Activated T-cell treated with anti-CD3 and anti-CD28 coated beads, Interleukin-2, amount 50 U/mL, for 1 hour (primary cell): ENCODE data around the gene GIT1.

ENCODE experiments used
- DNase-seq: peaks from one replicate; pipeline ENCODE4 v3.0.0-alpha.2; 2020

Gene GIT1

DNA sequence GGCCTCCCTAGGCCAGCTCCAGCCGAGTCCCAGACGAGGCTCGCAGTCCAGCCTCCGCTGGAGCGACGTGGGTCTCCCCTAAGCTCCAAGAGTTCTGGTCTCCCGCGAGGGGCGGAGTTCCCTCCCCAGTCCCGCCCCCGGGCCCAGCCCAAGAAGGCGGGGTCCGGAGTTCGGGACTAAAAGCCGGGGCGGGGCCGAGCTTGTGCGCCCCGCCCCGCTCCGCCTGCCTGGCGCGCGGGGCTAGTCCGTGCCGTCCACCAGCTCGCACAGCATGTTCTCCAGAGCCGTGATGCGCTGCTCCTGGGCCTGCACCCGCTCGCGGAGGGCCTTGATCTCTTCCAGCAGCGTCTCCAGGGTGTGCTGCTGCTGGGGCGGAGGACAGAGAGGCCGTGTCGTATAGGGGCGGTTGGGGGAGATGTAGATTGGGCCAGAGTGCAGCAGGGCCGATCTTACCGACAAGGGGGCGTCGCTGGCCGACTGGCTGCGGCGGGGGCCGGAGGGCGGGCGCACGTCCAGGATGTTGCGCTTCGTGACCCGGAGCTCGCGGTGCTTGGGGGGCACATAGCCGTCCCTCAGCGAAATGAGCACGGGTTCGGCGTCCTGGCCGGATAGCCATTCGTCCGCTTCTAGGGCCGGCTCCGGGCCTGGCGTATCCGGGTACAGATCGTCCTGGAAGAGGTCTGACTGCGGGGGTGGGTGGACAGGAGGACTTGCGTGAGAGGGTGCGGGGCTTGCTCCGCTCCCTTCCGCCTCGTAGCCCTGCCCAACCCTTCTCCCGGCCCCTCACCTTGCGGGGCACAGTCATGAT, 26.2 kb upstream of the GIT1 start:
- DNase-seq: peak; percentile 91

- DNase-seq: peak; percentile 72
These were observed 25.6 kb upstream of the GIT1 start for GRCh38 chr17:29615048-29615385.

GRCh38 chr17:29614349-29615047, 25.1 kb upstream of the GIT1 start:
- no peak for DNase-seq

DNA sequence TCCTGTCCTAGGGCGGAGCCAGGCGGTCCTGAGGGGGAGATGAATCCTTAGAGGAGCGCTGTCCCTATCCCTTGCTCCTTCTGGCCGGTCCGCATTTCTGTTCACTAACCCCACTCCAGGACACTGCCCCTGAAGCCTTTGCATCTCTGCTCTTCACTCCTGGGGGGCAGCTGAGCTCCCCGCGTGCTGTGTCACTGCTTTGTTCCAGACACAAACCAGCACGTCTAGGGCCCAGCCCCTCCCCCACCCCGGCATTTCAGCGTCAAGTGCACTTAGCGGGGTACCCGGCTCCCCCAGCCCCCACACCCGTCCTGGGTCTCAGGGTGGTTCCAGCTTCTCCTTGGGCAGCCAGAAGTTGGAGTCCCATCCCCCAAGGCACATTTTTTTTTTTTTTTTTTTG, 24.4 kb upstream of the GIT1 start:
- no peak for DNase-seq

DNA sequence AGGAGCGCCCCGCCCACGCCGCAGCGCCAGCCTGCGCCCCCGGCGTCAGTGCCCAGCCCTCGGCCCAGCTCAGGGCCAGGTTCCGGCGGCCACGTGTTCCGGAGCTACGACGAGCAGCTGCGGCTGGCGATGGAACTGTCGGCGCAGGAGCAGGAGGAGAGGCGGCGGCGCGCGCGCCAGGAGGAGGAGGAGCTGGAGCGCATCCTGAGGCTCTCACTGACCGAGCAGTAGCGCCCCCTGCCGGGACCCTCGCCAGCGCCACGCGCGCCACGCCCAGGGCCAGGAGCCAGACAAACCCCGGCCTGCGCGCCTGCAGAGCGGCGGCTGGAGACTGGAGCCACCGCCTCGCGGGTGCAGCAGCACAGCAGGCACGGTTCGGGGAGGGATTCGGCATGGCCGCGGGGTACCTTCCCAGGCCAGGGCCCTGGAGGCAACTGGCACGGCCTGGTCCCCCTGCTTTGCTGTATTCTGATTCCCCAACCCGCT, 23.9 kb upstream of the GIT1 start:
- DNase-seq: peak; percentile 97

DNA sequence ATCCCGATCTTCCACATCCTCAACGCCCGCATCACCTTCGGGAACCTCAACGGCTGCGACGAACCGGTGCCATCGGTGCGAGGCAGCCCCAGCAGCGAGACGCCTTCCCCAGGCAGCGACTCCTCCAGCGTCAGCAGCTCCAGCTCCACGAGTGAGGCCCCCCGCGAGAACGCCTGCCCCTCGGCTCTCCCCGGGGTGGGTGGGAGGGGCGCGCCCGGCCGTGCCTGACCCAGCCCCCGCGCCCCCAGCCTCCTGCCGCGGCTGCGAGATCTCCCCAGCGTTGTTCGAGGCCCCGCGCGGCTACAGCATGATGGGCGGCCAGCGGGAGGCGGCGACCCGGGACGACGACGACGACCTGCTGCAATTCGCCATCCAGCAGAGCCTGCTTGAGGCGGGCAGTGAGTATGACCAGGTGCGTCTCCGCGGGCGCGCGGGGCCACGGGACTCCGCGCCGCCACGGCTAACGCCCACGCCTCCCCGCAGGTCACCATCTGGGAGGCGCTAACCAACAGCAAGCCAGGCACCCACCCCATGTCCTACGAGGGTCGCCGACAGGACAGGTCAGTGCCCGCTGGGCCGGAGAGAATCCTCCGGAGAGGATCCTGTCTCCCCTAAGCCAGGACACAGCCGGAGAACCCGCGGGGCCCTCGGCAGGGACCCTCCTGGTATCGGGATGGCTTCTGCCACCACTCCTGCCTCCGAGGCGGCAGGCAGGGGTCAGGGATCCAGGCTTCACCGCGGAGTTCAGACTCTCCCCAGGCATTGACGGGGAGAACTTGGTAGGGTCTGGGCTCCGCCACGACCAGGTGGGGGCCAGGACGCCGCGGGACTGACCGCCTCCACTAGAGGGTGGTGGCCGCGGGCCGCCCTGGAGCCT, 23.2 kb upstream of the GIT1 start:
- DNase-seq: no peak

- DNase-seq: no peak
These were observed 22.6 kb upstream of the GIT1 start for GRCh38 chr17:29612094-29612403.

GRCh38 chr17:29611351-29612093, 22.1 kb upstream of the GIT1 start:
- no peak for DNase-seq

DNA sequence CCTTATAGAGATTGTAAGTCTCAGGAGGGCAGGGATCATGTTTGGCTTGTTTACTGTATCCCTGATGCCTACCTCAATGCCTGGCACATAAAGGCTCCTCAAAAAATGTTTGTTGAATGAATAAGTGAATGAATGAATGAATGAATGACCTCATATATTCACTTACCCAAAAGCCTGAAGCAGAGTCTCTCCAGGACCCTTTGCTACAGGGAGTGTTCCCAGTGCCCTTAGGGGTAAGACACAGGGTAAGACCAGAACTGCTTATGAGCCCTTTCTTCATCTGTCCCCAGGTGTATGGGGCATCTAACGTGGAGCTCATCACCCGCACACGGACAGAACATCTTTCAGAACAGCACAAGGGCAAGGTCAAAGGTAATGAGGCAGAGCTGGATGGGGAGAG, 20.9 kb upstream of the GIT1 start:
- DNase-seq: no peak

DNA sequence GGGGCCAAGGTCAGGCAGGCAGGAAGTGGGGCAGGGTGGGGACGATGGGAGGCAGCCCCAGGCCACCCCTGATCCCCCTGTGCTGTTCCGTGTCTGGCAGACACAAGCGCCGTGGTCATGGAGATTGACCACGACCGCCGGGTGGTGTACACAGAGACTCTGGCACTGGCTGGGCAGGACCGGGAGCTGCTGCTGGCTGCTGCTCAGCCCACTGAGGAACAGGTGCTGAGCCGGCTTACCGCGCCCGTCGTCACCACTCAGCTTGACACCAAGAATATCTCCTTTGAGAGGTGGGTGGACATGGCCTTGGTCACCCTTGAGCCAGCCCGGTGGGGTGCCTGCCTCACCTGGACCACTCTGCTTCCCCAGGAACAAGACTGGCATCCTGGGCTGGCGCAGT, 19.5 kb upstream of the GIT1 start:
- DNase-seq: no peak

GRCh38 chr17:29607557-29608195, 18.2 kb upstream of the GIT1 start:
- no peak for DNase-seq

GRCh38 chr17:29603109-29603674, 13.7 kb upstream of the GIT1 start:
- DNase-seq: no peak

- DNase-seq: no peak
These were observed 8.1 kb upstream of the GIT1 start for GRCh38 chr17:29597361-29598172.

- DNase-seq: no peak
These were observed 7.4 kb upstream of the GIT1 start for GRCh38 chr17:29596811-29597210.

- DNase-seq: no peak
These were observed 6.7 kb upstream of the GIT1 start for GRCh38 chr17:29595943-29596774.

- no peak for DNase-seq
These were observed 5.9 kb upstream of the GIT1 start for GRCh38 chr17:29595107-29595942.

DNA sequence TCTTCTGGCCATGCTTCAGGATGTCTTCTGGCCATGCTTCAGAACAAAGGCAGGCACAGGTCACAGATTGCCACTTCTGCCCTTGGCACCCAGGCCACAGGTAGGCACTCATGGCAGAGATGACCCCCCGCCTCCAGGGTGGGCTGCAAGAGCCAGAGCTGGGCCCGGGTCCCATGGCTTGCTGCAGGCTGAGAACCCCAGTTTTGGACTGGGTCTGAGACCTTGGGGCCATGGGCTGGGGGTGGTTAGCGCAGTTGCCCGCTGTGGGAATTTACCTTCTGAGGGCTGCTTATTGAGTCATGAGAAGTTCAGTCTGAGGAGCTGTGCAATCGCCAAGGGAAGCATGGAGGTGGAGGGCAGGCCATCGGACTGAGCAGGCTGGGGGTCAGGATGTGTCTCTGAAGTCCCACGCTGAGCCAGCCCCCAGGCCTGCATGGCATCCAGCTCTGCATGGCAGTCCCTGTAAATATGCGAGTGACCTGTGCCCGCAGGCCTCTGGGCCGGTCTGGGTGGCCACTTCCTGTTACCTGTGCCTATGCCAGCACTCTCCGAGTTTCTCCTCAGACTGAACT, 5.2 kb upstream of the GIT1 start:
- peak; percentile 16 for DNase-seq

- peak; percentile 47 for DNase-seq
These were observed 4.4 kb upstream of the GIT1 start for GRCh38 chr17:29593591-29594518.
